ENCODE measurements around the gene DCP1A.

GRCh38 chr3:53259427-53260259 lies 87.7 kb downstream of the DCP1A start:
- TF ChIP-seq, protein P1, sequence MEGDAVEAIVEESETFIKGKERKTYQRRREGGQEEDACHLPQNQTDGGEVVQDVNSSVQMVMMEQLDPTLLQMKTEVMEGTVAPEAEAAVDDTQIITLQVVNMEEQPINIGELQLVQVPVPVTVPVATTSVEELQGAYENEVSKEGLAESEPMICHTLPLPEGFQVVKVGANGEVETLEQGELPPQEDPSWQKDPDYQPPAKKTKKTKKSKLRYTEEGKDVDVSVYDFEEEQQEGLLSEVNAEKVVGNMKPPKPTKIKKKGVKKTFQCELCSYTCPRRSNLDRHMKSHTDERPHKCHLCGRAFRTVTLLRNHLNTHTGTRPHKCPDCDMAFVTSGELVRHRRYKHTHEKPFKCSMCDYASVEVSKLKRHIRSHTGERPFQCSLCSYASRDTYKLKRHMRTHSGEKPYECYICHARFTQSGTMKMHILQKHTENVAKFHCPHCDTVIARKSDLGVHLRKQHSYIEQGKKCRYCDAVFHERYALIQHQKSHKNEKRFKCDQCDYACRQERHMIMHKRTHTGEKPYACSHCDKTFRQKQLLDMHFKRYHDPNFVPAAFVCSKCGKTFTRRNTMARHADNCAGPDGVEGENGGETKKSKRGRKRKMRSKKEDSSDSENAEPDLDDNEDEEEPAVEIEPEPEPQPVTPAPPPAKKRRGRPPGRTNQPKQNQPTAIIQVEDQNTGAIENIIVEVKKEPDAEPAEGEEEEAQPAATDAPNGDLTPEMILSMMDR (conservative IDR thresholded peaks at IDR 0.05; ENCODE audit: low read depth in 2 of 2), result no peak
- TF ChIP-seq EZH2 (IDR thresholded peaks at IDR 0.05; ENCODE audit: low read depth, unreplicated experiment) (no peak), REST (IDR thresholded peaks at IDR 0.05; ENCODE audit: unreplicated experiment) (no peak), EZH2phosphoT487 (IDR thresholded peaks at IDR 0.05; ENCODE audit: unreplicated experiment) (no peak), ETS1 (IDR thresholded peaks at IDR 0.05) (no peak), POLR2AphosphoS5 (IDR thresholded peaks at IDR 0.05; ENCODE audit: low read depth) (no peak), JUNB (IDR thresholded peaks at IDR 0.05; ENCODE audit: unreplicated experiment) (no peak), NANOG (IDR thresholded peaks at IDR 0.05; ENCODE audit: borderline replicate concordance) (no peak), ZNF331 (CRISPR knock-in tag; IDR thresholded peaks at IDR 0.05; ENCODE audit: low read depth) (no peak)

All from GM23338 (cell line).